OCI-LY3 (cell line): ENCODE results near the gene MCC.

Source experiments
- EZH2phosphoT487 ChIP-seq: fragments of 200-600 bp; shearing (Covaris generic); IDR thresholded peaks from 2 replicates; pipeline ENCODE4 v1.6.1; 2018; ENCODE audit warnings: antibody characterized with exemption, mixed run types, low read depth
- TF ChIP-seq, protein P1 (sequence below): fragments of 200-600, 300-600 bp; sonication (generic); IDR thresholded peaks from 2 replicates; pipeline ENCODE4 v1.5.1; 2014; ENCODE audit warnings: antibody characterized with exemption, low read length, low read depth

DNA sequence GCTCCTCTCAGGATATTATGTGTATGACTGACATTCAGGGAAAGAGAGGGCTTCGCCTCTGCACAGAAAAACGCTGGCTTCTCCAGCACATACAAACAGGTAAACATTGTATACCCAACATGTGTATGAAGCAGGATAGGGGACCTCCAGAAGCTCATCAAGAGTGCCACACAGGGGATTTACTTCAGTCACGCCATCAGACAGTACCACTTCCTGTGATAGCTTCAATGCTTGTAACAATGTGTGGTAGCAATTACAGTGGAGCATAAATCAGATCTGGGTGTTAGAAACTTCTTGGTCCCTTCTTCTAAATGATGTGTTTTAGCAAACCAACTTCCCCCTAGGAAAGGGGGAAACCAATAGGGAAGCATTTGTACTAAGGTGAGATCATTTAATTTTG, 214.3 kb downstream of the MCC start:
- TF ChIP-seq, protein P1, sequence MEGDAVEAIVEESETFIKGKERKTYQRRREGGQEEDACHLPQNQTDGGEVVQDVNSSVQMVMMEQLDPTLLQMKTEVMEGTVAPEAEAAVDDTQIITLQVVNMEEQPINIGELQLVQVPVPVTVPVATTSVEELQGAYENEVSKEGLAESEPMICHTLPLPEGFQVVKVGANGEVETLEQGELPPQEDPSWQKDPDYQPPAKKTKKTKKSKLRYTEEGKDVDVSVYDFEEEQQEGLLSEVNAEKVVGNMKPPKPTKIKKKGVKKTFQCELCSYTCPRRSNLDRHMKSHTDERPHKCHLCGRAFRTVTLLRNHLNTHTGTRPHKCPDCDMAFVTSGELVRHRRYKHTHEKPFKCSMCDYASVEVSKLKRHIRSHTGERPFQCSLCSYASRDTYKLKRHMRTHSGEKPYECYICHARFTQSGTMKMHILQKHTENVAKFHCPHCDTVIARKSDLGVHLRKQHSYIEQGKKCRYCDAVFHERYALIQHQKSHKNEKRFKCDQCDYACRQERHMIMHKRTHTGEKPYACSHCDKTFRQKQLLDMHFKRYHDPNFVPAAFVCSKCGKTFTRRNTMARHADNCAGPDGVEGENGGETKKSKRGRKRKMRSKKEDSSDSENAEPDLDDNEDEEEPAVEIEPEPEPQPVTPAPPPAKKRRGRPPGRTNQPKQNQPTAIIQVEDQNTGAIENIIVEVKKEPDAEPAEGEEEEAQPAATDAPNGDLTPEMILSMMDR = no peak
- no peak for TF ChIP-seq EZH2phosphoT487
